Gastrocnemius medialis (tissue), 4 donors: ENCODE measurements around the gene SLC17A9.

Source experiments
- POLR2A ChIP-seq, 2 donors: fragments of 450-650 bp; IDR thresholded peaks; one replicate each; pipeline ENCODE4 v1.6.1; 2017; ENCODE audit warnings: antibody characterized with exemption in 2 of 2, mild to moderate bottlenecking in 2 of 2, moderate library complexity in 2 of 2
- TF ChIP-seq, protein P1 (sequence below), 5 experiments: fragments of 450-650 bp in 3 of 5; fragments of 200-600 bp in 2 of 5; sonication (generic) in 2 of 5; IDR thresholded peaks in 4 of 5; conservative IDR thresholded peaks in 1 of 5; 1 replicate in 4 of 5; 2 replicates in 1 of 5; pipeline ENCODE4 v1.5.1; 2016 to 2019; ENCODE audit warnings: antibody characterized with exemption in 5 of 5, mild to moderate bottlenecking in 3 of 5, moderate library complexity in 3 of 5

DNA sequence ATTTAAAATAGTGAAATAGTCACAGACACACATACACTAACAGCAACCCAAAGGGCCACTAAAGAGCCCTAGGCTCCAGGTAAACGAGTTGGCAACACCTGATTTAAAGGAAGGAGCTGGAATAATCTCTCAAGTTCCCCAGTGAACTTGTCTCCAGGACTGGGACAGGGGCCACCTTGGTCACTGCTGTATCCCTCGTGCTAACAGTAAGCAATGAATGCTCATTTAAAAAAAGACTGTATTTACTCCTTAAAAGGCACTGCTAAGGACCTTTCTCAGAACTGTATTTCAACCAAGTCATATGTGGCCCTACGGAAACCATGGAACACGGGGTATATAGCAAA is 27.5 kb upstream of the SLC17A9 start:
- peak in 1 of 2 donors; percentile 9 for TF ChIP-seq POLR2A (IDR thresholded peaks at IDR 0.05)
- TF ChIP-seq, protein P1, sequence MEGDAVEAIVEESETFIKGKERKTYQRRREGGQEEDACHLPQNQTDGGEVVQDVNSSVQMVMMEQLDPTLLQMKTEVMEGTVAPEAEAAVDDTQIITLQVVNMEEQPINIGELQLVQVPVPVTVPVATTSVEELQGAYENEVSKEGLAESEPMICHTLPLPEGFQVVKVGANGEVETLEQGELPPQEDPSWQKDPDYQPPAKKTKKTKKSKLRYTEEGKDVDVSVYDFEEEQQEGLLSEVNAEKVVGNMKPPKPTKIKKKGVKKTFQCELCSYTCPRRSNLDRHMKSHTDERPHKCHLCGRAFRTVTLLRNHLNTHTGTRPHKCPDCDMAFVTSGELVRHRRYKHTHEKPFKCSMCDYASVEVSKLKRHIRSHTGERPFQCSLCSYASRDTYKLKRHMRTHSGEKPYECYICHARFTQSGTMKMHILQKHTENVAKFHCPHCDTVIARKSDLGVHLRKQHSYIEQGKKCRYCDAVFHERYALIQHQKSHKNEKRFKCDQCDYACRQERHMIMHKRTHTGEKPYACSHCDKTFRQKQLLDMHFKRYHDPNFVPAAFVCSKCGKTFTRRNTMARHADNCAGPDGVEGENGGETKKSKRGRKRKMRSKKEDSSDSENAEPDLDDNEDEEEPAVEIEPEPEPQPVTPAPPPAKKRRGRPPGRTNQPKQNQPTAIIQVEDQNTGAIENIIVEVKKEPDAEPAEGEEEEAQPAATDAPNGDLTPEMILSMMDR (IDR thresholded peaks at IDR 0.05 in 4 of 5, conservative IDR thresholded peaks at IDR 0.05 in 1 of 5) = no peak
